Neural progenitor cell (in vitro differentiated cells): Measurements from ENCODE around the gene MCCC1. TPM values are rescaled to one million over a fixed set of nuclear protein-coding genes. Genes with fewer than 3 reads are reported as not detected.
"Not testable (repeated sequence)": the region's sequence is repeated elsewhere in the genome, so short reads cannot be mapped to it uniquely, and the experiment has no call there.

Source experiments
- DNase-seq: peaks from one replicate; pipeline ENCODE4 v3.0.0-alpha.2; 2016; ENCODE audit warnings: low spot score
- H2AFZ ChIP-seq: fragments of 200-600 bp; sonication (generic); replicated peaks from 2 replicates; pipeline ENCODE4 v1.6.1; 2016; ENCODE audit warnings: antibody characterized with exemption
- H3F3A ChIP-seq: fragments of 200-600 bp; sonication (generic); 2 replicates; pipeline ENCODE4 v1.6.1; 2016; ENCODE audit warnings: antibody characterized with exemption, low read depth
- H3K27ac ChIP-seq: fragments of 200-600 bp; sonication (generic); 2 replicates; pipeline ENCODE4 v1.5.1; 2016; ENCODE audit warnings: mild to moderate bottlenecking
- H3K27me3 ChIP-seq: fragments of 200-600 bp; sonication (generic); 2 replicates; pipeline ENCODE4 v1.6.1; 2016; ENCODE audit warnings: mild to moderate bottlenecking, moderate library complexity
- H3K36me3 ChIP-seq: fragments of 200-600 bp; sonication (generic); 2 replicates; pipeline ENCODE4 v1.5.1; 2016
- H3K4me1 ChIP-seq: fragments of 200-600 bp; sonication (generic); 2 replicates; pipeline ENCODE4 v1.6.1; 2016; ENCODE audit warnings: mixed run types
- H3K4me2 ChIP-seq: fragments of 200-600 bp; sonication (generic); 2 replicates; pipeline ENCODE4 v1.6.1; 2016
- H3K4me3 ChIP-seq: fragments of 200-600 bp; sonication (generic); 2 replicates; pipeline ENCODE4 v1.5.1; 2016
- H3K79me2 ChIP-seq: fragments of 200-600 bp; sonication (generic); 2 replicates; pipeline ENCODE4 v1.6.1; 2016; ENCODE audit warnings: low read depth
- H3K9ac ChIP-seq: fragments of 200-600 bp; sonication (generic); 2 replicates; pipeline ENCODE4 v1.6.1; 2016
- H3K9me3 ChIP-seq: fragments of 200-600 bp; sonication (generic); 2 replicates; pipeline ENCODE4 v1.5.1; 2016; ENCODE audit warnings: low read depth
- H4K20me1 ChIP-seq: fragments of 200-600 bp; sonication (generic); 2 replicates; pipeline ENCODE4 v1.6.1; 2016; ENCODE audit warnings: low read depth
- H3K27ac Mint-ChIP-seq: 3 replicates; pipeline ENCODE4 v1.8.0; 2021; ENCODE audit warnings: mixed read lengths
- H3K27me3 Mint-ChIP-seq: 2 replicates; pipeline ENCODE4 v1.8.0; 2022; ENCODE audit warnings: low read depth, mild to moderate bottlenecking, inconsistent platforms, moderate library complexity, mixed read lengths; ENCODE audit not compliant: insufficient read depth
- H3K36me3 Mint-ChIP-seq: 3 replicates; pipeline ENCODE4 v1.8.0; 2021; ENCODE audit warnings: mixed read lengths
- H3K4me1 Mint-ChIP-seq: 3 replicates; pipeline ENCODE4 v1.8.0; 2021; ENCODE audit warnings: mixed read lengths
- H3K4me3 Mint-ChIP-seq: 3 replicates; pipeline ENCODE4 v1.8.0; 2021; ENCODE audit warnings: mild to moderate bottlenecking, moderate library complexity, mixed read lengths
- H3K9me3 Mint-ChIP-seq: 3 replicates; pipeline ENCODE4 v1.8.0; 2020; ENCODE audit warnings: mixed read lengths
- EZH2 ChIP-seq: fragments of 200-600 bp; sonication (generic); IDR thresholded peaks from 2 replicates; pipeline ENCODE4 v1.6.1; 2017; ENCODE audit warnings: antibody characterized with exemption, mild to moderate bottlenecking, moderate library complexity
- EZH2phosphoT487 ChIP-seq: fragments of 200-600 bp; sonication (generic); IDR thresholded peaks from 2 replicates; pipeline ENCODE4 v1.6.1; 2017; ENCODE audit warnings: antibody characterized with exemption
- total RNA-seq: library from RNA; depleted of rRNA; stranded (reverse); fragments of >200 nt; gene quantifications from 2 replicates; pipeline ENCODE4 v1.2.3, GENCODE V29; 2015; ENCODE audit warnings: low replicate concordance
- TF ChIP-seq, protein P1 (sequence below): fragments of 200-600 bp; sonication (generic); IDR thresholded peaks from 2 replicates; pipeline ENCODE4 v1.5.1; 2017; ENCODE audit warnings: antibody characterized with exemption, mild to moderate bottlenecking

Gene MCCC1
- total RNA-seq, 1 donor from 2014 or later = 34.9 TPM

DNA sequence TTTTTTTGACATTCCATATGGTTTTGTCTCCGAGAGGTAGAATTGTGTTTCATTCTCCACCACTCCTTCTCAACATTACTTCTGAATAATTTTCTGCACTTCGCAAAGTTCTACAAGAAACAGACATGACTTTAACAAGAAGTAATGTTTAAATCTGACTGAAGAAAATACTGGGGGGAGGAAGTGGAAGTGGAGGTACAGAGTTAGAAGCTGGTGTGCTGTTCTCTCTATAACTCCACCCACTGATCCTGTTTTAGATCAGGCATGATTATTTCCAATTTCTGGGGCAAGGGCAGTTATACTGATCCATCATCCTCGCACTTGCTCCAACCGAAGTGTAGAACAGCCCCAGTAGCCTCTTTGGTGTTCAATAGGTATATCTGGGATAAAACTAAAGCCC is 9.2 kb upstream of the MCCC1 start:
- Mint-ChIP-seq H3K36me3 (no peaks in the 10 kb centered on the region), H3K27ac (no peak overlapping the region), H3K4me3 (no peak overlapping the region), H3K4me1 (no peaks in the 10 kb centered on the region), H3K9me3 (peaks cover 5% of the 10 kb centered on the region), H3K27me3 (no peaks in the 10 kb centered on the region)
- Histone ChIP-seq H3K27me3 (no peaks in the 10 kb centered on the region), H3K4me1 (no peaks in the 10 kb centered on the region), H3K4me3 (no peak overlapping the region), H3K36me3 (no peaks in the 10 kb centered on the region), H4K20me1 (no peaks in the 10 kb centered on the region), H3K79me2 (no peaks in the 10 kb centered on the region), H3K9me3 (no peaks in the 10 kb centered on the region), H3K9ac (no peak overlapping the region), H3K27ac (no peak overlapping the region), H2AFZ (no peak overlapping the region), H3F3A (peaks cover under 1% of the 10 kb centered on the region), H3K4me2 (no peak overlapping the region)
- DNase-seq = no peak
- TF ChIP-seq, protein P1, sequence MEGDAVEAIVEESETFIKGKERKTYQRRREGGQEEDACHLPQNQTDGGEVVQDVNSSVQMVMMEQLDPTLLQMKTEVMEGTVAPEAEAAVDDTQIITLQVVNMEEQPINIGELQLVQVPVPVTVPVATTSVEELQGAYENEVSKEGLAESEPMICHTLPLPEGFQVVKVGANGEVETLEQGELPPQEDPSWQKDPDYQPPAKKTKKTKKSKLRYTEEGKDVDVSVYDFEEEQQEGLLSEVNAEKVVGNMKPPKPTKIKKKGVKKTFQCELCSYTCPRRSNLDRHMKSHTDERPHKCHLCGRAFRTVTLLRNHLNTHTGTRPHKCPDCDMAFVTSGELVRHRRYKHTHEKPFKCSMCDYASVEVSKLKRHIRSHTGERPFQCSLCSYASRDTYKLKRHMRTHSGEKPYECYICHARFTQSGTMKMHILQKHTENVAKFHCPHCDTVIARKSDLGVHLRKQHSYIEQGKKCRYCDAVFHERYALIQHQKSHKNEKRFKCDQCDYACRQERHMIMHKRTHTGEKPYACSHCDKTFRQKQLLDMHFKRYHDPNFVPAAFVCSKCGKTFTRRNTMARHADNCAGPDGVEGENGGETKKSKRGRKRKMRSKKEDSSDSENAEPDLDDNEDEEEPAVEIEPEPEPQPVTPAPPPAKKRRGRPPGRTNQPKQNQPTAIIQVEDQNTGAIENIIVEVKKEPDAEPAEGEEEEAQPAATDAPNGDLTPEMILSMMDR = no peak
- TF ChIP-seq EZH2 = no peak
- TF ChIP-seq EZH2phosphoT487 = no peak

DNA sequence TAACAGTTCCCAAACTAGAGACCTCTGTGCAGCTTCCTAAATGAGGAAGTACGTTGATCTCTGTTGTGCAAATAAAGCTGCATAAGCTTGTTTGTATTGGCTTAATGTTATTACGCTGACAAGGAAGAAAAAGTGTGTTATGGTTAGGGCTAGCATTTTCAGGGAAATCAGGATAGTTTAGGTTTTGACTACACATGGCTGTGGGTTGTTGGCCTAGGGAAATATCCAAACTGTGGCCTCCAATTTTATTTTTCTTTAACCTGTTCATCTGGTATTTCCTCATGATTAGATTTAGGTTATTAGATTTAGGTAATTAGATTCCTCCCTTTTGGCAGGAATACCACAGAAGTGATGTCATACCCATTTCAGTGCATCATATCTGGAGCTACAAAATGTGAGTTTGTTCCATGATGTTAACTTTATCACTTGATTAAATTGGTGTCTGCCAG is 8.7 kb upstream of the MCCC1 start:
- peaks cover 5% of the 10 kb centered on the region for H3K9me3 Mint-ChIP-seq
- H3K4me3 Mint-ChIP-seq = no peak overlapping the region
- H3K27ac ChIP-seq = no peak overlapping the region
- H3K4me1 ChIP-seq = no peaks in the 10 kb centered on the region
- H3K79me2 ChIP-seq = no peaks in the 10 kb centered on the region
- no peak for DNase-seq
- H3K4me2 ChIP-seq = no peak overlapping the region
- H2AFZ ChIP-seq = no peak overlapping the region
- H3K27ac Mint-ChIP-seq = no peak overlapping the region
- H3K9ac ChIP-seq = no peak overlapping the region
- H4K20me1 ChIP-seq = no peaks in the 10 kb centered on the region
- H3K9me3 ChIP-seq = no peaks in the 10 kb centered on the region
- no peak overlapping the region for H3K4me3 ChIP-seq
- H3F3A ChIP-seq = no peaks in the 10 kb centered on the region
- no peaks in the 10 kb centered on the region for H3K4me1 Mint-ChIP-seq
- H3K27me3 ChIP-seq = no peaks in the 10 kb centered on the region
- no peaks in the 10 kb centered on the region for H3K36me3 Mint-ChIP-seq
- H3K27me3 Mint-ChIP-seq = no peaks in the 10 kb centered on the region
- no peak for TF ChIP-seq EZH2
- no peaks in the 10 kb centered on the region for H3K36me3 ChIP-seq

DNA sequence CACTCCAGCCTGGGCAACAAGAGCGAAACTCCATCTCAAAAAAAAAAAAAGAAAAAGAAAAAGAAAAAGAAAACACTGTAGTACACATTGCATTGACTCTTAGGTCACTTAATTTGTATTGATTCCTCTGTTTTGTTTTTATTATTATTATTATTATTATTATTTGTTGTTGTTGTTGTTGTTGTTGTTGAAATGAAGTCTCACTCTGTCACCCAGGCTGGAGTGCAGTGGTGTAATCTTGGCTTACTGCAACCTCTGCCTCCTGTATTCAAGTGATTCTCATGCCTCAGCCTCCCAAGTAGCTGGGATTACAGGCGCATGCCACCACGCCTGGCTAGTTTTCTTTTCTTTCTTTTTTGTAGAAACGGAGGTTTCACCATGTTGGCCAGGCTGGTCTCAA is 8.1 kb upstream of the MCCC1 start:
- not testable (repeated sequence) for H4K20me1 ChIP-seq, H3K4me3 Mint-ChIP-seq, H3K4me1 ChIP-seq, H3K79me2 ChIP-seq, H3K4me1 Mint-ChIP-seq, H3K4me2 ChIP-seq, H3F3A ChIP-seq, H3K27ac ChIP-seq, H3K27me3 Mint-ChIP-seq, DNase-seq, H3K9me3 ChIP-seq, H3K36me3 ChIP-seq, H2AFZ ChIP-seq, H3K36me3 Mint-ChIP-seq, H3K9ac ChIP-seq, H3K9me3 Mint-ChIP-seq, H3K27ac Mint-ChIP-seq, H3K27me3 ChIP-seq, H3K4me3 ChIP-seq

DNA sequence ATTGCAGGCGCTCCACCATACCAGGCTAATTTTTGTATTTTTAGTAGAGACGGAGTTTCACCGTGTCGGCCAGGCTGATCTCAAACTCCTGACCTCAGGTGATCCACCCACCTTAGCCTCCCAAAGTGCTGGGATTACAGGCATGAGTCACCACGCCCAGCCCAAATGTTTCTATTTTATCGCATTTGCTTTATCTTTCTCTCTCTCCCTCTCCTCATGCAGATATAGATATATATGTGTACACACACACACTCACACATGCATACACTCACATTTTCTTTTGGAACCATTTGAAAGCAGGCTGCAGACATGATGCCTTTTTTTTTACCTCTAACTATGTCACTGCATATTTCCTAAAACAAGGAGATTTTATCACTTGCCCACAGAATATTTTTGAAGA is 7.3 kb upstream of the MCCC1 start:
- no peak overlapping the region for H3K4me3 ChIP-seq
- Mint-ChIP-seq H3K27ac (no peak overlapping the region), H3K4me3 (no peak overlapping the region), H3K36me3 (no peaks in the 10 kb centered on the region), H3K9me3 (peaks cover 3% of the 10 kb centered on the region), H3K27me3 (no peaks in the 10 kb centered on the region), H3K4me1 (peaks cover 1% of the 10 kb centered on the region)
- no peaks in the 10 kb centered on the region for H4K20me1 ChIP-seq
- DNase-seq = no peak
- H3F3A ChIP-seq = no peaks in the 10 kb centered on the region
- no peak overlapping the region for H3K4me2 ChIP-seq
- no peaks in the 10 kb centered on the region for H3K4me1 ChIP-seq
- H3K9ac ChIP-seq = no peak overlapping the region
- no peak overlapping the region for H3K27ac ChIP-seq
- no peak overlapping the region for H2AFZ ChIP-seq
- H3K9me3 ChIP-seq = no peaks in the 10 kb centered on the region
- H3K27me3 ChIP-seq = no peaks in the 10 kb centered on the region
- TF ChIP-seq, protein P1 = no peak
- TF ChIP-seq EZH2phosphoT487 = no peak
- TF ChIP-seq EZH2 = no peak
- no peaks in the 10 kb centered on the region for H3K79me2 ChIP-seq
- no peaks in the 10 kb centered on the region for H3K36me3 ChIP-seq

DNA sequence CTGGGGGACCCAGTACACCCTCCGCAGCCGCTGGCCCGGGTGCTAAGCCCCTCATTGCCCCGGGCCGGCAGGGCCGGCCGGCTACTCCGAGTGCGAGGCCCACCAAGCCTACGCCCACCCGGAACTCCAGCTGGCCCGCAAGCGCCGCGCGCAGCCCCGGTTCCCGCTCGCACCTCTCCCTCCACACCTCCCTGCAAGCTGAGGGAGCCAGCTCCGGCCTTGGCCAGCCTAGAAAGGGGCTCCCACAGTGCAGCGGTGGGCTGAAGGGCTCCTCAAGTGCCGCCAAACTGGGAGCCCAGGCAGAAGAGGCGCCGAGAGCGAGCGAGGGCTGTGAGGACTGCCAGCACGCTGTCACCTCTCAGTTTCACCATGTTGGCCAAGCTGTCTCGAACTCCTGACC is 4.7 kb upstream of the MCCC1 start:
- H3K27ac ChIP-seq, H4K20me1 ChIP-seq, H3F3A ChIP-seq, H3K9me3 ChIP-seq, H3K4me1 ChIP-seq, H3K27ac Mint-ChIP-seq, H3K4me3 ChIP-seq, H3K36me3 Mint-ChIP-seq, H3K4me3 Mint-ChIP-seq, H3K4me2 ChIP-seq, H3K27me3 ChIP-seq, H2AFZ ChIP-seq, H3K9ac ChIP-seq, H3K9me3 Mint-ChIP-seq, H3K36me3 ChIP-seq, H3K79me2 ChIP-seq, H3K27me3 Mint-ChIP-seq, DNase-seq: not testable (repeated sequence)
- peaks cover 13% of the 10 kb centered on the region for H3K4me1 Mint-ChIP-seq

DNA sequence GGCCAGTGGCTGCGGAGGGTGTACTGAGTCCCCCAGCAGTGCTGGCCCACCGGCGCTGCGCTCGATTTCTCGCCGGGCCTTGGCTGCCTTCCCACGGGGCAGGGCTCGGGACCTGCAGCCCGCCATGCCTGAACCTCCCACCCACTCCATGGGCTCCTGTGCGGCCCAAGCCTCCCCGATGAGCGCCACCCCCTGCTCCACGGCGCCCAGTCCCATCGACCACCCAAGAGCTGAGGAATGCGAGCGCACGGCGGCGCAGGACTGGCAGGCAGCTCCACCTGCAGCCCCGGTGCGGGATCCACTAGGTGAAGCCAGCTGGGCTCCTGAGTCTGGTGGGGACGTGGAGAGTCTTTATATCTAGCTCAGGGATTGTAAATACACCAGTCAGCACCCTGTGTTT is 1.7 kb upstream of the MCCC1 start:
- H2AFZ ChIP-seq, H3K9me3 ChIP-seq, H3K27me3 Mint-ChIP-seq, H3F3A ChIP-seq, H3K27me3 ChIP-seq, H3K4me3 ChIP-seq, H3K9ac ChIP-seq, H3K4me2 ChIP-seq, H3K36me3 ChIP-seq, H3K36me3 Mint-ChIP-seq, H3K27ac Mint-ChIP-seq, H3K27ac ChIP-seq, H3K4me3 Mint-ChIP-seq, H3K9me3 Mint-ChIP-seq, H4K20me1 ChIP-seq, DNase-seq: not testable (repeated sequence)
- peaks cover 26% of the 10 kb centered on the region for H3K79me2 ChIP-seq
- peaks cover 12% of the 10 kb centered on the region for H3K4me1 ChIP-seq
- H3K4me1 Mint-ChIP-seq = peaks cover 27% of the 10 kb centered on the region
